GM23248 (cell line): ENCODE measurements around the gene ABCG2.

Experiments
- EZH2 ChIP-seq: fragments of 200-600 bp; sonication (generic); IDR thresholded peaks from 2 replicates; pipeline ENCODE4 v1.6.1; 2018; ENCODE audit warnings: antibody characterized with exemption, mild to moderate bottlenecking; ENCODE audit not compliant: insufficient read depth, poor library complexity, severe bottlenecking
- EZH2phosphoT487 ChIP-seq: fragments of 200-600 bp; sonication (generic); IDR thresholded peaks from 2 replicates; pipeline ENCODE4 v1.6.1; 2018; ENCODE audit warnings: antibody characterized with exemption, moderate library complexity, mild to moderate bottlenecking, low read depth; ENCODE audit not compliant: insufficient read depth

DNA sequence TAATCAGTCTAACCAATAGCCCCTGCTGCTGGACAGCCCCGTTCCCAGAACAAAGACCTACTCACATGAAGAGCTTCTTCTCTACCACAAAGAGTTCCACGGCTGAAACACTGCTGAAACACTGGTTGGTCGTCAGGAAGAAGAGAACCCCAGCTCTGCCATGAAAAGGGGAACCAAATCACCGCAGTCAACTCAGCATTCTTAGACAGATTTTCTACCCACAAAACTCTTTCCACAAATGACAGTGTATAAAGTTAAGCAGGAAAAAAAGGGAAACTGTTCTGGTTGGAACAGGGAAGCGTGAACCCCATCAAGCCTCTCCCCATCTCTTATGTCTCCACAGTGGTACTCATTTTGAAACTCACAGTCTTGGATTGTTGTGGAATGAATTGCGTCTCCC lies 57.3 kb downstream of the ABCG2 start:
- TF ChIP-seq EZH2phosphoT487: no peak
- TF ChIP-seq EZH2: no peak
